GM21717 (cell line): ENCODE results near the gene CEBPG.

Experiments
- ATAC-seq: cut with Tn5 transposase; IDR thresholded peaks from one replicate; pipeline ENCODE4 v1.9.1; 2021; ENCODE audit warnings: mild to moderate bottlenecking, moderate library complexity; ENCODE audit not compliant: unreplicated experiment

Gene CEBPG

GRCh38 chr19:33418871-33419787 is 45.6 kb downstream of the CEBPG start:
- no peak for ATAC-seq

- ATAC-seq, result no peak
These were observed 46.2 kb downstream of the CEBPG start for GRCh38 chr19:33419788-33420130.

GRCh38 chr19:33420821-33421220 is 47.3 kb downstream of the CEBPG start:
- ATAC-seq, result no peak

GRCh38 chr19:33421368-33421767 is 47.9 kb downstream of the CEBPG start:
- no peak for ATAC-seq

- ATAC-seq, result no peak
These were observed 49.1 kb downstream of the CEBPG start for GRCh38 chr19:33422369-33423180.

GRCh38 chr19:33424181-33424580 is 50.7 kb downstream of the CEBPG start:
- ATAC-seq, result no peak

GRCh38 chr19:33426621-33427361 is 53.3 kb downstream of the CEBPG start:
- ATAC-seq, result no peak

- ATAC-seq, result no peak
These were observed 54.5 kb downstream of the CEBPG start for GRCh38 chr19:33427801-33428626.

GRCh38 chr19:33428627-33429125 is 55.2 kb downstream of the CEBPG start:
- ATAC-seq, result no peak

GRCh38 chr19:33429891-33430673 is 56.6 kb downstream of the CEBPG start:
- no peak for ATAC-seq

- no peak for ATAC-seq
These were observed 57.3 kb downstream of the CEBPG start for GRCh38 chr19:33430674-33431277.

GRCh38 chr19:33432015-33432414 is 58.5 kb downstream of the CEBPG start:
- ATAC-seq, result no peak
